Inferior parietal cortex (tissue), 1 donor: ENCODE data around the gene GPR63.
A peak's percentile ranks its signal among the peaks of the same experiment; 100 is the strongest.

Experiments
- DNase-seq: peaks from one replicate; pipeline ENCODE4 v3.0.0-alpha.2; 2016; ENCODE audit errors: extremely low spot score

The GPR63 gene

DNA sequence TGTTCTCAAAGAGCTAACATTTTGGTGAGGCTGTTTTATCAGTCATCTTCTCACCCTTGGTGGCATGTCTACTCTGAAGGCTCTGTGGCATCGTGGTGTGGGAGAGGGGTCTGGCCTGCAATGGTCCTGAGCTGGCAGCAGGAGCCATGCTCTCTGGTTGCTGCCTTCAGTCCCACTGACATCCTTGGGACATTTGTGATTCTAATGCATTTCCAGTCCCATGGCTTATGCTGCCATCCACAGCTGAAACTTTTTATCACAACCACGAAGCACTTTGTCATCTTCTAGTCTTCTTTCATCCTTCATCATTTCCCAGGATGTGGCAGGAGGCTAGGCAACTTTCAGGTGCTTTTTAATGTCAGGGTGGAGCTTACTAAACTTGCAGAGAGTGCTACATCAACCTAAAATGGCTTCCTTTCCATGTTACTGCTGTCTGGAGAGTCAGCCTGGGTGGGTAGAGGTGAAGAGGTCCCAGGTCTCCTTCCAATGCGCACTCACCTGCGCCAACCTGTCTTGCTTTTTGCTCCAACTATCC is 77.1 kb downstream of the GPR63 start:
- DNase-seq: peak; percentile 20

DNA sequence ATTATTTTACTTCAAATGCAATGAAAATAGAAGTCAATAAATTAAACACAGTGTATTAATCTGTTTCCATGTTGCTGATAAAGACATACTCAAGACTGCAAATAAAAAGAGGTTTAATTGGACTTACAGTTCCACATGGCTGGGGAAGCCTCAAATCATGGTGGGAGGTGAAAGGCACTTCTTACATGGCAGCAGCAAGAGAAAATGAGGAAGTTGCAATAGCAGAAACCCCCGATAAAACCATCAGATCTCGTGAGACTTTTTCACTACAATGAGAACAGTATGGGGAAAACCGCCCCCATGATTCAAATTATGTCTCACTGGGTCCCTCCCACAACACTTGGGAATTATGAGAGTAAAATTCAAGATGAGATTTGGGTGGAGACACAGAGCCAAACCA is 82.2 kb downstream of the GPR63 start:
- DNase-seq: no peak

DNA sequence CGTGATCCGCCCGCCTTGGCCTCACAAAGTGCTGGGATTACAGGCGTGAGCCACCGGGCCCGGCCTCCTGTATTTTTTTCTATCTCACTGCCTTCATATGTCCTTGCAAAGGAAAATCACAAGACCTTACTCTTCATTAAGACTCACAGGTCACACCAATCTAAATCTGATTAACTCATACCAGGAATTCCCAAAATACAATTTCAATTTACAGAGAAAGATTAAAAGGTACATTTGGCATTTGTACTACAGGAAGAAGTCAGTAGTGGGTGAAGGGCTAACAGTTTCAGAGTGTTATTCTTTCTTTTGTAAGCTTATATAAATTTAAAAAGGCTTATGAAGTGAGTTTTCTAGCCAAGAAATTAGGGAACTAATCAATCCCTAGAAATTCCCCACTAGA is 87.4 kb downstream of the GPR63 start:
- DNase-seq: no peak
